ENCODE measurements around the gene NQO1.

The NQO1 gene

DNA sequence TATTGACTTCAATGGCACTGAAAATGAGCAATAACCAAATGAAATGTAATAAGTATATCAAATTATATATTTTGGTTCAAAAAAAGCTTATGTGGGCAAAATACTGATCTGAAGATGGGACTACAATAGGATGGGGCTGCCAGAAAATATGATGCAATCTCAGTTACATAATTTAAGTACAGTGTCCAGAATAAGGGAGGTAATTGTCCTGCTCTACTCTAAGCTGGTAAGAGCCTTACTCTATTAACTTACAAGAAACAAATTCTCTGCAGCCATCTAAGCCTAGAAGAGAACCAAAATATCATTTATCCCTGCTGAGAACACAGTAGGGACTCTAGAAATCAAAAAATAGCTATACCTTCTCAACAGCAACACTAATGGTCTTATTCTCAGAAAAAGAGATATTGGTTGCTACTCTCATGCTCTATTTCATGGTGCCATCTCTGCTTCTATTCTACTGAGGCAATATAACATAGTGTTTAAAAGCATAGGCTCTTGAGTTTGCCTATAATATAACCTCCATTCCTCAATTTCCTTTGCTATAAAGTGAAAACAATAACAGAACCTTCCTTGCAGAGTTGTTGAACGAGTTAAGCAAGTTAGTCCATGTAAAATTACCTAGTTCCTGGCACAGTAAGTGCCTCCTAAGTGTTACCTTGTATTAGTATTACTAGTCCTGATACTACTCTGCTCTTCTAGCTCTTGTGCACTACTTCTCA, 19.9 kb downstream of the NQO1 start:
- DNase-seq: no peak

DNA sequence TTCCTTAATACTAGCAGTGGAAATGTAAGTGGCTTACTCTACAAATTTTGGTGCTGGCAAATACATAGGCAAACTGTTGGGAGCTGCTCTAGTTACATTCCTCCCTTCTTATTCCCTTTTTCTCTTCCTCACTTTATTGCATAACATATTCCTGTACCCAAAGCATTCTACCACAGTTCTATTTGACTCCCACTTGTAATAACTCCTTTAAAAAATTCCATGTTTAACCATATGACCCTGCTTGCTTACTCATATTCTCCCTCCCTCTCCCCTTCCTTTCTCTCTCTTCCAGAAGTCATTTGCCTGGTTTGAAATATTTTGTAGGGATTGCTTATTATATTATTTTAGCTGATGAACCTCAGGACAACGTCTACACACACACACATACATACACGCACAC, 22.7 kb downstream of the NQO1 start:
- DNase-seq: no peak

DNA sequence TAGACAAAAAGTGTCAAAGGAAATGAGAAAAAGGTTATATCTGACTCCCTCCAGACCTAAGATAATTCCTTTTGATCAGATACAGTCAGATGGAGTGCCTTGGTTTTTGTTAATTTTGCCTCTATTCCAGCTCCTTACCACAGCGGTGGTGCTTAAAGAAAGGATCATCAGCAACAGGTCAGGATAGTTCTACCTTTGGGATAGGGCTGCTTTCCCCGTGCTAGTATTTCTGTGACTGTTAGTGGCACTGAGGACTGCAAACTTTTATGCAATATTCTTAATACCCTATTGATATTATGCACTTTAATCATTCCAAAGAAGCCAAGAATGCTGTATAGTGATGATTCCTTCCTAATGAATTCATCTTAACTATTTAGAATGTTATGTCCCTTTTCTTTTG, 24.5 kb downstream of the NQO1 start:
- DNase-seq: no peak

DNA sequence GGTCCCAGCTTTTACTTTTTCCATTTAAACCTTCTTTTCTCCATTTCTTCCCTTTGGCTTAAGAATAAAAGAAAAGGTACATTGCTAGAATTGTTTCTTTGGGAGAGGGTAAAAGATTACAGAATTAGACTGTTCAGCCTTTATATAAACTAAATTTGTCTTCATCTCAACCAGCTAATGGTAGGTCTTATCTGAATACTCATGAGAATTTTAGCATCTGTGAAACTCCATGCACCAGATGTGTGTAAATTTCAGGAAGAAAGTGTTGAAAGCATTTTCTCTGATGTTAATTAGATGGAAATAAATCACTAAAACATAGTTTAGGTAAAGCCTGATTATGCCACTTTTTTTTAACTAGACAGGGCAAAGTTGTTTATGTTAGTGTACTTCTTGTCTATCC, 24.9 kb downstream of the NQO1 start:
- DNase-seq: no peak

DNA sequence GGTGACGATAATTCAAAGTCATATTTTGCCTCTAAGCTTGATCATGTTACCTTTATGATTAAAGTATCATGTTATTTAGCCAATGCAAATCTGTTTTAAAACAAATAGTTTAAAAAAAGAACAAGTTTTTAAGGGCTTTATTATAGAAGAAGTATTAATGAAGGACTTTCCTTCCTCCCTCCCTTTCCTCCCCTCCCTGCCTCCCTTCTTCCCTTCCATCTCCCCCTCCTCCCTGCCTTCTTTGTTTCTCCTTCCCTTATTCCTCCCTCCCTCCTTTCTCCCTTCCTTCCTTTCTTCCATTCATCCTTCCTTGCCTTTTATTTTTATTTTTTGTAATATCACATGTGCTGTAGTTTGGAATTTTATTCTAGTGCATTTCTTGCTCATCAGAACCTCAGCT, 26.4 kb downstream of the NQO1 start:
- no peak for DNase-seq

DNA sequence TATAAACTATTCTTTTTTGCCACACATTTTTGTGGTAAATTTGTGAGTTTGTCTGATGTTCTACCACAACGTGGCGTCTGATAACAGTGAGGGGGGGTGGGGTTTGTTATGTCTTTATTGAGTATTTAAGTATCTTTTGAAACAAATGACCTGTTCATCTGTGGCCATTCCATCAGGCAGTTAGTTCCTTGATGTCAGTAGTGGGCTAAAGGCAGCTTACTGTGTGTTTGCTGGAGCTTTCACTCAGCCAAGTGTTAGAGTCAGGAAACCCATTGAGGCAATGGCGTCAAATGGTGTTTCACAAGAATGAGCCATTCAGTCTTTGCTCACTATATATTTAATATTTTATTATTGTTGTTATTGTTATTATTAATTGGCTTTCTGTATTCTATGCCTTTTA, 28.0 kb downstream of the NQO1 start:
- DNase-seq: no peak

DNA sequence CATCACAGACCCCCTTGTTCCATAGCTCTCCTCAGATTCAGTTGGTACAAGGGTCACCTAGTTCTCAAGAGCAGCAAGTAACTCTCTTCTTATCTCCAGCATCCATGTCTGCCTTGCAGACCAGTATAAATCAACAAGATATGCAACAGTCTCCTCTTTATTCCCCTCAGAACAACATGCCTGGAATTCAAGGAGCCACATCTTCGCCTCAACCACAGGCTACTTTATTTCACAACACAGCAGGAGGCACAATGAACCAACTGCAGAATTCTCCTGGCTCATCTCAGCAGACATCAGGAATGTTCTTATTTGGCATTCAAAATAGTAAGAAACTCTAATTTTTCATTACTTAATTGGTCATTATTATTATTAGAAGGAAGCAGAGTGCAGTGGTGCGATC, 32.4 kb downstream of the NQO1 start:
- DNase-seq: no peak

DNA sequence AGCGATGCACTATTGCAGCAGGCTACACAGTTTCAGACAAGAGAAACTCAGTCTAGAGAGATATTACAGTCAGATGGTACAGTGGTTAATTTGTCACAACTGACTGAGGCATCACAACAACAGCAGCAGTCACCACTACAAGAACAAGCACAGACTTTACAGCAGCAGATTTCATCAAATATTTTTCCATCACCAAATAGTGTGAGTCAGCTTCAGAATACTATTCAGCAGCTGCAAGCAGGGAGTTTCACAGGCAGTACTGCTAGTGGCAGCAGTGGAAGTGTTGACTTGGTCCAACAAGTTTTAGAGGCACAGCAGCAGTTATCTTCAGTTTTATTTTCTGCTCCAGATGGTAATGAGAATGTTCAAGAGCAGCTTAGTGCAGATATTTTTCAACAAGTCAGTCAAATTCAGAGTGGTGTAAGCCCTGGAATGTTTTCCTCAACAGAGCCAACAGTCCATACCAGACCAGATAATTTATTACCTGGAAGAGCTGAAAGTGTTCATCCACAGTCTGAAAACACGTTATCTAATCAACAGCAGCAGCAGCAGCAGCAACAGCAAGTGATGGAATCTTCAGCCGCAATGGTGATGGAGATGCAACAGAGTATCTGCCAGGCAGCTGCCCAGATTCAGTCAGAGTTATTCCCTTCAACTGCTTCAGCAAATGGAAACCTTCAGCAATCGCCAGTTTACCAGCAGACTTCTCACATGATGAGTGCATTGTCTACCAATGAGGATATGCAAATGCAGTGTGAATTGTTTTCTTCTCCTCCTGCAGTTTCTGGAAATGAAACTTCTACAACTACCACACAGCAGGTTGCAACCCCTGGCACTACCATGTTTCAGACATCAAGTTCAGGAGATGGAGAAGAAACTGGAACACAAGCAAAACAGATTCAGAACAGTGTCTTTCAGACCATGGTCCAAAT, 34.1 kb downstream of the NQO1 start:
- no peak for DNase-seq

DNA sequence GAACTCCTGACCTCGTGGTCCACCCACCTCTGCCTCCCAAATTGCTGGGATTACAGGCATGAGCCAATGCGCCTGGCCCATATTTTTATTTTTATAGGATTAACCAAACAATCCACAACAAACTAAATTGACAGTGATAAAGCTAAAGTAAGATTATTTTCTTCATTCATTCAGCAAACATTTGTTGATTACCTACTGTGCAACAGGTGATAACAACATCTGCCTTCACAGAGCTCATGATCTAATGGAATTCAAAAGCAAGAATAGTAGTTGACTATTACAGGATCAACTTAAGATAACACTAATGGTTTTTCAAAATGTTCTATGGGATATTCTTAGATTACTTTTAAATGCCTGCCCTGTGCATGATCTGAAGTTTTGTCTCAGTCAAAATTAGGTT, 37.8 kb downstream of the NQO1 start:
- no peak for DNase-seq

DNA sequence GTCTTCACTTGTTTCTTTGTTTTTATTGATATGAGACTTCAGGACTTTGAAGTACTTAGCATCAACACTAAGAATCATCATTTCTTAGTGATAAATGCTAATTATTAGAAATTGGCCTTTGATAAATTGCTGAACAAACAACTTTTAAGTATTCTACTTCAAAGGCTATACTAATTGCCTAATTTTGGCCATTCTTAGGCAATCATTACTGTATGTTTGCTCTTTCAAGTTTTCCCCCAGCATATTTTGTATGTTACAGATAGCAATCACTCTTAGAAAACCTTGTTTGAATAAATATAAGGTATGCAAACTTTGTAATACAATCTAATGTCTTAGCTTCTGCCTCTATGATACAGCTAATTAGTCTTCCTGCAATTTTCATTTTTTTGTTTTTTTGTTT, 46.0 kb downstream of the NQO1 start:
- no peak for DNase-seq

DNA sequence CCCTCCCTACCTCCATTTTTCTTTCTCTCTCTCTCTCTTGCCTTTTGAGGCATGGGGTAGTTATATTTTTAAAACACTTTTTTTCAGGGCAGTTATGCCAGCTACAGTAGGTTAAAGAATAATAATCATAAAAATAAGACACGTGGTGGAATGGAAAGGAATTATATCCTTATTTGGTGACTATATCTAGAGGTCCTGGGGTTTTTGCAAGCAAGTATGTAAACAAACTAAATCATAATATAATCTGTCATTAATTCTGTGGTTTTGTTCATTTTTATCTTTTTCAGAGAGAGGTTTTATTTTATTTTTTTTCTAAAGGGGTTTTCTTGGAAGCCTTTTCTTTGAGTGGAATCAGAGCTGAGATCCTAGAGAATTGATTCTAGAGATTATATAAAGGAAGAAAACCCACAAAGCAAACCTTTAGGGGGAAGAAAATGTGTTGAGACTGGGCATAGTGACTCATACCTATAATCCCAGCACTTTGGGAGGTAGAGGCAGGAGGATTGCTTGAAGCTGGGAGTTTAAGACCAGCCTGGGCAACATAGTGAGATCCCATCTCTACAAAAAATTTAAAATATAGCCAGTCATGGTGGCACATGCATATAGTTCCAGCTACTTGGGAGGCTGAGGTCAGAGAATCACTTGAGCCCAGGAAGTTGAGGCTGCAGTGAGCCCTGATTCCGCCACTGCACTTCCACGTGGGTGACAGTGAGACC, 53.2 kb downstream of the NQO1 start:
- DNase-seq: no peak

DNA sequence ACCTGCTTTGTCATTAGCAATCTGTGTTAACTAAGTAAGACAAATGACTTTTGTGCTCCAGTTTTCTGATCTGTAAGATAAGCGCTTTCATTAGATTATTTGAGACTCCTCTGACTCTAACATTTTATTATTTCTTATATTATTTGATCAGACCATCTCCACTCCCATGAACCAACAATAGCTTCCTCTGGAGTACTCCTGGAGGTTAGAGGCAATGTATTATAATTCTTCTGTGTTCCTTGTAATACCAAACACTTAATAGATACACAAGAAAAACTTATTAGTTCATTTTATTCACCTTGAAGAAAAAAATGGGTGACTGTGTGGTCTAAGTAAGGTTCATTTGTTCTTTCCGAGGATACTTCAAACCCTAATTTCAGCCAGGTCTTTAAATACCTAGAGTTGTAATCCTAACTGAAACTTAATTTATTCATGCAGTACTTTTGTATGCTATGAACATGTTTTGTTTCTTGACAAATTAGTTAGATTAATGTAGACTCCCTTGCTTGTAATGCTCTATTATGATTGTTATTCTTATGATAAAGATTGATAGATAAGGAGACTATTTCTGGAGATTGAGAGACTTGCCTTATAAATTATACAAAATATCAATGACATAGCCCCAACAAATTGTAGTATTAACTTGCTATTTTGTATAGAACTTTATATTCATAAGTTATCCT, 53.9 kb downstream of the NQO1 start:
- no peak for DNase-seq

DNA sequence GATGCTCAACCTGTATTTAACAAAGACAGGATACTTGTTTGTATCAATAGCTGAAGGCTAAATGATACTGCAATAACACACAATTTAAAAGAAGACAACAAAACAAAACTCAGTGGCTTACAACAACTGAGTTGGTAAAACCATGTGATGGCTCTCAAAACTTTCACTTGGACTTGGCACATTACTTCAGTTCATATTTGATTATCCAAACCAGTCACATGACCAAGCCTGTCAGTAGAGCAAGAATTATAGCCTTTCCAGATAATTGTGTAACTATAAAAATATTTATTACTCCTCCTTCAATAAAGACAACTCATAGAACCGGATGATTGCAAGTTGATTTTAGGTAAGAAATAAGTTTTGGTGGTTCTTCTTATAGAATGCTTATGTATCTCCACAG, 56.8 kb downstream of the NQO1 start:
- no peak for DNase-seq

DNA sequence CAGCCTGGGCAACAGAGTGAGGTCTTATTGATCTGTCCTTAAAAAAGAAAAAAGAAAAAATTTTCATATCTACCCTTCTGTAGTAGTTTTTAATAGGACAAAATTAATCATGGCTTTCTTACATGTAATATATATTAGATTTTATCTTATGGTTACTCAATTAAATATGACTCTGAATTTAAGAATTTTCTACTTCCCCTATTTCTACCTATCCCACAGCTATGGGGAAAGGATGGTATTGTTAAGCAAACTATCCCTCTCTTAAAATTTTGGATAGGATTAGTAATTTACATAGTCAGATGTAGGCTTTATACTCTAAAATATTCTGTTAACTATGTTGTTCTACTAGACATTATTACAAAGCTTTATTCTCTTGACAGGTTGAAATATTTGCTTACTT, 62.5 kb downstream of the NQO1 start:
- no peak for DNase-seq

DNA sequence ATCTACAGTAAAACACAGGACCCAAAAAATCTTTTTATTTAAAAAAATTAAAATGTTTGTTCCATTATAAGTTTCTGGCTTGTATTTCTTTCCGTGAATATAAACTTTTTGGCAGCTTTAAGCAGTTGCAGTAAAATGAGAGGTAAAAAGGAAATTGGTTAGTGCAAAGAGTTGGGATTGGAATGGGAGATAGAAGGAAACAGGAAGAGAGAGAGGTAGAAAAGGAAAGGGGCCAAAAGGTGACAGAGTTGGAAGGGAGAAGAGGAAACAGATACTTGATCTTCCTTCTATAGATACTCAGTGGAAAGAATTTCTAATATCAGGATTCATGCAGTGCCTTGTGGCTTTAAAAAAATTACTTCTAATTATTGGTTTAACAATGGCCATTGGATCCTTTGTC, 63.5 kb downstream of the NQO1 start:
- DNase-seq: no peak

DNA sequence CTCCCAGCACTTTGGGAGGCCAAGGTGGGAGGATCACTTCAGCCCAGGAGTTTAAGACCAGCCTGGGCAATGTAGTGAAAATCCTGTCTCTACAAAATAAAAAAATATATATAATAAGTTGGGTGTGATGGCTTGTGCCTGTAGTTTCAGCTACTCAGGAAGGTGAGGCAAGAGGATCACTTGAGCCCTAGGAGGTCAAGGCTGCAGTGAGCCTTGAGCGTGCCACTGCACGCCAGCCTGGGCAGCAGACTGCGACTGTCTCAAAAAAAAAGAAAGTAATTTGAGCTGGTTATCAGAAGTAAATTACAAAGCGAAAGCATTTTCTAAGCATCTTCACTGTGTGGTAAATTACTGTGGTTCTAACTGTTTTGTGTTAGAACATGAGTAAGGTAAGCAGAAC, 66.2 kb downstream of the NQO1 start:
- no peak for DNase-seq
